Stimulated activated naive CD4-positive, alpha-beta T cell (primary cell): Measurements from ENCODE around the gene TCP11L2.
"Not testable (repeated sequence)": the region's sequence is repeated elsewhere in the genome, so short reads cannot be mapped to it uniquely, and the experiment has no call there.

Source experiments
- DNase-seq, 6 experiments: peaks; one replicate each; lab custom pipeline; 2025; lab: John Stamatoyannopoulos, UW

Gene TCP11L2

GRCh38 chr12:106284358-106285105 is 18.0 kb upstream of the TCP11L2 start:
- no peak for DNase-seq

GRCh38 chr12:106285982-106286381 is 16.6 kb upstream of the TCP11L2 start:
- DNase-seq = no peak

- DNase-seq = not testable (repeated sequence)
These were observed 15.9 kb upstream of the TCP11L2 start for GRCh38 chr12:106286576-106287162.

- DNase-seq = no peak
These were observed 15.2 kb upstream of the TCP11L2 start for GRCh38 chr12:106287364-106287763.

GRCh38 chr12:106288101-106288493 is 14.4 kb upstream of the TCP11L2 start:
- DNase-seq = no peak

GRCh38 chr12:106288494-106289195 is 13.9 kb upstream of the TCP11L2 start:
- no peak for DNase-seq

- DNase-seq = no peak
These were observed 13.3 kb upstream of the TCP11L2 start for GRCh38 chr12:106289196-106289681.

- no peak for DNase-seq
These were observed 11.9 kb upstream of the TCP11L2 start for GRCh38 chr12:106290666-106291065.

GRCh38 chr12:106291342-106291741 is 11.2 kb upstream of the TCP11L2 start:
- no peak for DNase-seq

- no peak for DNase-seq
These were observed 10.2 kb upstream of the TCP11L2 start for GRCh38 chr12:106292339-106292738.

- no peak for DNase-seq
These were observed 6.2 kb upstream of the TCP11L2 start for GRCh38 chr12:106296179-106296877.

GRCh38 chr12:106297075-106297474 is 5.5 kb upstream of the TCP11L2 start:
- no peak for DNase-seq

- DNase-seq = peak in 1 of 6 experiments; percentile 8
These were observed 4.9 kb upstream of the TCP11L2 start for GRCh38 chr12:106297681-106298080.

GRCh38 chr12:106299202-106299774 is 3.2 kb upstream of the TCP11L2 start:
- no peak for DNase-seq

GRCh38 chr12:106300761-106301160 is 1.8 kb upstream of the TCP11L2 start:
- DNase-seq = no peak

- no peak for DNase-seq
These were observed 1.3 kb upstream of the TCP11L2 start for GRCh38 chr12:106301241-106301610.

- DNase-seq = peak; percentile 74 to 88 (median 84)
These were observed 767 bp upstream of the TCP11L2 start for GRCh38 chr12:106301611-106302321.

GRCh38 chr12:106303202-106303820 is 778 bp downstream of the TCP11L2 start:
- peak; percentile 90 to 98 (median 94) for DNase-seq

GRCh38 chr12:106304001-106304421 is 1.5 kb downstream of the TCP11L2 start:
- DNase-seq = peak in 4 of 6 experiments; percentile 4 to 54 (median 24)

- no peak for DNase-seq
These were observed 2.3 kb downstream of the TCP11L2 start for GRCh38 chr12:106304797-106305196.

GRCh38 chr12:106305376-106305775 is 2.8 kb downstream of the TCP11L2 start:
- DNase-seq = no peak
